Fibroblast of lung (primary cell): Measurements from ENCODE around the gene C2CD4C. TPM values are rescaled to one million over a fixed set of nuclear protein-coding genes. Genes with fewer than 3 reads are reported as not detected.

ENCODE experiments used
- DNase-seq, 2 donors: peaks; one replicate each; pipeline versions ENCODE4 v3.0.0 to v3.0.0-alpha.2; 2010; ENCODE audit warnings: low read depth in 2 of 2
- H2AFZ ChIP-seq: 2 replicates; pipeline ENCODE4 v1.5.1; 2012; ENCODE audit warnings: low read length, control low read depth, inconsistent platforms
- H3K27ac ChIP-seq: 2 replicates; pipeline ENCODE4 v1.5.1; 2011; ENCODE audit warnings: low read length, control low read depth; ENCODE audit not compliant: insufficient read depth
- H3K27me3 ChIP-seq: 2 replicates; pipeline ENCODE4 v1.5.1; 2011; ENCODE audit warnings: mild to moderate bottlenecking, low read length; ENCODE audit not compliant: control insufficient read depth, insufficient read depth
- H3K36me3 ChIP-seq: 2 replicates; pipeline ENCODE4 v1.5.1; 2011; ENCODE audit warnings: low read length; ENCODE audit not compliant: control insufficient read depth, insufficient read depth
- H3K4me1 ChIP-seq: 2 replicates; pipeline ENCODE4 v1.5.1; 2011; ENCODE audit warnings: low read length; ENCODE audit not compliant: control insufficient read depth, insufficient read depth; ENCODE audit errors: extremely low read depth
- H3K4me2 ChIP-seq: 2 replicates; pipeline ENCODE4 v1.5.1; 2011; ENCODE audit warnings: low read length, control low read depth; ENCODE audit not compliant: insufficient read depth; ENCODE audit errors: extremely low read depth
- H3K4me3 ChIP-seq, 4 experiments: fragments of 200-600 bp in 1 of 4; sonication (generic) in 1 of 4; replicated peaks in 1 of 4; 2 replicates each; pipeline ENCODE4 v1.5.1; 2011 to 2016; ENCODE audit warnings: low read length in 4 of 4, low read depth in 3 of 4, mild to moderate bottlenecking in 3 of 4, control low read depth in 2 of 4, inconsistent platforms in 1 of 4, mixed read lengths in 1 of 4; ENCODE audit not compliant: insufficient read depth in 1 of 4; ENCODE audit errors: control extremely low read depth in 1 of 4
- H3K79me2 ChIP-seq: 2 replicates; pipeline ENCODE4 v1.5.1; 2012; ENCODE audit warnings: mild to moderate bottlenecking, low read length, inconsistent platforms; ENCODE audit not compliant: control insufficient read depth, insufficient read depth
- H3K9ac ChIP-seq: 2 replicates; pipeline ENCODE4 v1.5.1; 2011; ENCODE audit warnings: mild to moderate bottlenecking, low read length, control low read depth; ENCODE audit not compliant: insufficient read depth
- H3K9me3 ChIP-seq: 2 replicates; pipeline ENCODE4 v1.5.1; 2012; ENCODE audit warnings: low read depth, low read length; ENCODE audit not compliant: control insufficient read depth, insufficient read depth
- H4K20me1 ChIP-seq: 2 replicates; pipeline ENCODE4 v1.5.1; 2011; ENCODE audit warnings: low read length; ENCODE audit not compliant: control insufficient read depth, insufficient read depth; ENCODE audit errors: extremely low read depth
- EZH2 ChIP-seq: IDR thresholded peaks from 2 replicates; pipeline ENCODE4 v1.5.1; 2012; ENCODE audit warnings: low read length, control low read depth, mild to moderate bottlenecking; ENCODE audit errors: missing control alignments
- polyA plus RNA-seq, 2 donors: library from polyadenylated mRNA; depleted of rRNA in 1 of 2; stranded (reverse) in 1 of 2; unstranded in 1 of 2; fragments of >200 nt; gene quantifications; 2 replicates each; pipeline ENCODE4 v1.2.1, GENCODE V29; 2011 to 2012; ENCODE audit warnings: missing spikeins in 1 of 2
- total RNA-seq: library from RNA; depleted of rRNA; stranded (reverse); fragments of >200 nt; gene quantifications from 2 replicates; pipeline ENCODE4 v1.2.1, GENCODE V29; 2014
- TF ChIP-seq, protein P1 (sequence below), 2 donors: IDR thresholded peaks in 1 of 2; conservative IDR thresholded peaks in 1 of 2; 1 replicate in 1 of 2; 2 replicates in 1 of 2; pipeline ENCODE4 v1.5.1; 2011 to 2012; ENCODE audit warnings: low read length in 2 of 2, control low read depth in 1 of 2, inconsistent platforms in 1 of 2, low read depth in 1 of 2, mild to moderate bottlenecking in 1 of 2

The C2CD4C gene
- total and polyA plus RNA-seq, 2 donors (not counting 1 experiment from before 2014, with no cell fraction given): 0.17 TPM; not detected in 1

GRCh38 chr19:400976-401865, 7.7 kb downstream of the C2CD4C start:
- Histone ChIP-seq H3K4me2 (no peak overlapping the region), H4K20me1 (no peaks in the 10 kb centered on the region), H2AFZ (no peak overlapping the region), H3K27me3 (no peaks in the 10 kb centered on the region), H3K9ac (no peak overlapping the region), H3K36me3 (no peaks in the 10 kb centered on the region), H3K27ac (no peak overlapping the region), H3K4me1 (no peaks in the 10 kb centered on the region), H3K79me2 (no peaks in the 10 kb centered on the region), H3K9me3 (no peaks in the 10 kb centered on the region), H3K4me3 (no peak overlapping the region)
- no peak for DNase-seq
- no peak for TF ChIP-seq EZH2
- TF ChIP-seq, protein P1, sequence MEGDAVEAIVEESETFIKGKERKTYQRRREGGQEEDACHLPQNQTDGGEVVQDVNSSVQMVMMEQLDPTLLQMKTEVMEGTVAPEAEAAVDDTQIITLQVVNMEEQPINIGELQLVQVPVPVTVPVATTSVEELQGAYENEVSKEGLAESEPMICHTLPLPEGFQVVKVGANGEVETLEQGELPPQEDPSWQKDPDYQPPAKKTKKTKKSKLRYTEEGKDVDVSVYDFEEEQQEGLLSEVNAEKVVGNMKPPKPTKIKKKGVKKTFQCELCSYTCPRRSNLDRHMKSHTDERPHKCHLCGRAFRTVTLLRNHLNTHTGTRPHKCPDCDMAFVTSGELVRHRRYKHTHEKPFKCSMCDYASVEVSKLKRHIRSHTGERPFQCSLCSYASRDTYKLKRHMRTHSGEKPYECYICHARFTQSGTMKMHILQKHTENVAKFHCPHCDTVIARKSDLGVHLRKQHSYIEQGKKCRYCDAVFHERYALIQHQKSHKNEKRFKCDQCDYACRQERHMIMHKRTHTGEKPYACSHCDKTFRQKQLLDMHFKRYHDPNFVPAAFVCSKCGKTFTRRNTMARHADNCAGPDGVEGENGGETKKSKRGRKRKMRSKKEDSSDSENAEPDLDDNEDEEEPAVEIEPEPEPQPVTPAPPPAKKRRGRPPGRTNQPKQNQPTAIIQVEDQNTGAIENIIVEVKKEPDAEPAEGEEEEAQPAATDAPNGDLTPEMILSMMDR (conservative IDR thresholded peaks at IDR 0.05 in 1 of 2, IDR thresholded peaks at IDR 0.05 in 1 of 2; ENCODE audit: low read depth in 1 of 2, low read length in 2 of 2): no peak

DNA sequence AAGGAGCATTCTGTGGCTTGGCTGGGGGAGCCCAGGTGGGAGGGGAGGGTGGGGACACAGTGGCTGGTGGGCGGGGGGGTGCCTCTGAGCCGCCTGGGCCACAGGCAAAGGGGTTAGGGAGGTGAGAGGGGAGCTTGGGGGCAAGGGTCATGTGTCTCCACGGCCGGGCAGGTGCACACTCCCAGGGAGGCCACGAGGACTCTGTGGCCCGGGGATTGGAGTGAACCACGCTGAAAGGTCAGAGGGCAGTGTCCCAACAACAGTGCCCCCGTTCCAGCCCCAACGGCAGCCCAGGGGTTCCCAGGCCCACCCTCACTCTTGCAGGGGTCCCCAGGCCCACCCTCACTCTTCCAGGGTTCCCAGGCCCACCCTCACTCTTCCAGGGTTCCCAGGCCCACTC, 9.6 kb downstream of the C2CD4C start:
- no peaks in the 10 kb centered on the region for H4K20me1 ChIP-seq
- H3K27me3 ChIP-seq: no peaks in the 10 kb centered on the region
- no peak overlapping the region for H2AFZ ChIP-seq
- no peaks in the 10 kb centered on the region for H3K79me2 ChIP-seq
- H3K27ac ChIP-seq: no peak overlapping the region
- TF ChIP-seq EZH2: no peak
- TF ChIP-seq, protein P1 (conservative IDR thresholded peaks at IDR 0.05 in 1 of 2, IDR thresholded peaks at IDR 0.05 in 1 of 2; ENCODE audit: low read depth in 1 of 2, low read length in 2 of 2): no peak
- no peak overlapping the region for H3K4me2 ChIP-seq
- H3K9ac ChIP-seq: no peak overlapping the region
- no peak for DNase-seq
- H3K4me1 ChIP-seq: no peaks in the 10 kb centered on the region
- no peak overlapping the region for H3K4me3 ChIP-seq
- H3K9me3 ChIP-seq: peaks cover 3% of the 10 kb centered on the region
- H3K36me3 ChIP-seq: no peaks in the 10 kb centered on the region

DNA sequence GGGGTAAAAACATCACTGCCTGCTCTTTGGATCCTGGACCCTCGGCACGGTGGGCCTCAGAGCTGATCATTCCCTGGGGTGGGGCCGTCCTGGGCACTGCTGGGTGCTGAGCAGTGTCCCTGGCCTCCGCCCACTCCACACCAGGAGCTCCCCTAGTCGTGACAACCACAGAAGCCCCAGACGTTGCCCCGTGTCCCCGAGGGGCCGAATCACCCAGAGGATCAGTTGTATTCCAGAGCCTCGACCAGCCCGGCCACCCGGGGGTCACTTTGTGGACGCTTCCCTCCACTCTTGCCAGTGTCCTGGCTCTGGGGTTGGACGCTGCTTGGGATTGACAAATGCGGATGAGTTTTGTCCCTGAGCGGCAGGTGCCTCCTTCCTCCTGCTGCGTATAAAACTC, 10.2 kb downstream of the C2CD4C start:
- DNase-seq: no peak
- H3K79me2 ChIP-seq: no peaks in the 10 kb centered on the region
- no peaks in the 10 kb centered on the region for H3K27me3 ChIP-seq
- no peaks in the 10 kb centered on the region for H3K4me1 ChIP-seq
- no peak overlapping the region for H3K4me2 ChIP-seq
- peaks cover 3% of the 10 kb centered on the region for H3K9me3 ChIP-seq
- no peak overlapping the region for H3K4me3 ChIP-seq
- no peak overlapping the region for H3K9ac ChIP-seq
- no peaks in the 10 kb centered on the region for H4K20me1 ChIP-seq
- no peak overlapping the region for H2AFZ ChIP-seq
- H3K27ac ChIP-seq: no peak overlapping the region
- no peak for TF ChIP-seq EZH2
- TF ChIP-seq, protein P1 (conservative IDR thresholded peaks at IDR 0.05 in 1 of 2, IDR thresholded peaks at IDR 0.05 in 1 of 2; ENCODE audit: low read depth in 1 of 2, low read length in 2 of 2): no peak
- H3K36me3 ChIP-seq: no peaks in the 10 kb centered on the region
